ENCODE measurements around the gene CNOT8. TPM values are rescaled to one million over a fixed set of nuclear protein-coding genes. Genes with fewer than 3 reads are reported as not detected.

CNOT8 gene
- total RNA-seq, 1 donor from 2014 or later: 60.3 TPM

DNA sequence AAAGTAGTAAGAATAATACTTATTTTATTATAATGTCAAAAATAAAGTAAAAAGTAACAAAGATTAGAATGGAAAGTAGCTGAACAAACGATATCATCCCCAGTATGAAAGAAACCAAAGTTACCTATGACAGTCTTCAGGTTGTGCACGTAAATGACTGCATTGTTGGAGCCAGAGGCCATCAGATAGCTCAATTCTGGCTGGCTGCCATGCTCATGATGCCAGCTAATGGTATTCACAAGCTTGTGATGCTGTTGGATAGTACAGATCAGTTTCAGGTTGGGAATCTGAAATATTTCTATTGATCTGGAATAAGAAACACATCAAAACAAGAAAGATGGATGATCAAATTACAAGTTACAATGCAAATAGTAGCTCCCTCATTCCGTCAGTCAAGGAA is 58.4 kb downstream of the CNOT8 start:
- DNase-seq (ENCODE audit: low read depth): no peak

DNA sequence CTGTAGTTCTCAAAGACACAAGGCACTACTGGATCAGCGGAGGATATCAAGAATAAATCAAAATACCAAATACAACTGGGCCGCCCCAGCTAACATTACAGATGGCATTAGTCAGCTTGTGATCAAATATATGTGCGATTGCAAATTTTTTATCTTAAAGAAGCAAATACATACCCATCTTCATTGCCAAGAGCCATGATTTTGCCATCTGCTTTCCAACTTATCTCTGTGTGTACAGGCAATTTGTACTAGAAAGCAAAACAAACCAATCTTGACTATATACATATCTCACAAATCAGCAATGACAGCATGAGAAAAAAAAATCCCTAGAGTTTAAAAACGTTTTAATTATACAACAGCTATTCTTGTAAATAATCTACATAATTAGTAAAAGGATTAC is 59.3 kb downstream of the CNOT8 start:
- no peak for DNase-seq (ENCODE audit: low read depth)

DNA sequence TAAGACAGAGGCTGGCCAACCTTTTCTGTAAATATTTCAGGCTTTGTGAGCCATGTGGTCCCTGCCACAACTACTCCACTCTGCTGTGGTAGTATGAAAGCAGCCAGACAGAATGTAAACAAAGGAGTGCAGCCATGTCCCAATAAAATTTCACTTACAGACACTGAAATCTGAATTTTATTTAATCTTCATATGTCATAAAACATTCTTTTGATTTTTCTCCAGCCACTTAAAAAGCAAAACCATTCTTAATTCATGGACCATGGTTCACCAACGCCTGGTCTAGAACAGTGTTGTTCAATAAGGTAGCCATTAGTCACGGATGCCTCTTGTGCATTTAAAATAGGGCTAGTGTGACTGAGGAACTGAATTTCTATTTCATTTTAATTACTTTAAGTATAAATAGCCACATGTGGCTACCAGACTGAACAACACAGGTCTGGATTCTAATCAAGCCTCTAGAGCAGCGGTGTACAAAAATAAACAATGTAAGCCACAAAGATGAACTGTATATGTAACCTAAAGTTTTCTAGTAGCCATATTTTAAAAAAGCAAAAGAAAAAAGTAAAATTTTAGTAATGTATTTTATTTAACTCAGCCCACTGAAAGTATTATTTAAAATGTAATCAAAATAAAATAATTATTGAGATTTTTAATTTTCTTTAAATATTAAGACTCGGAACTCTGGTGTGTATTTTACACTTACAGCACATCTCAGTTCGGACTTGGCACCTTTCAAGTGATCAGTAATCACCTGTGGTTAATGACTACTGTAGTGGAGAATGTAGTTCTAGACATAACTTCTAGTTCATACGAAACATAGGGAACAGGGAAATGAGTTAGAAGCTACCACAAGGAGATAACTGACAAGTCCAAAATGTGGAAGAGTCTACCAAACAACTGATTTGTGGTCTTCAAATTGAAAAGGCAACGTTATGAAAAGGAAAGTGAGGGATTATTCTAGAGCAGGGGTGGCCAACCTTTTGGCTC is 65.3 kb downstream of the CNOT8 start:
- DNase-seq (ENCODE audit: low read depth): no peak

MicroRNA genes within 50 kb of the gene (microRNA counts, 767-probe panel; counts per million panel counts)
- microRNA hsa-miR-378h: not detected

Small RNA genes lying within 50 kb of the gene (microRNA-seq; reads per million reads assigned to microRNA genes)
- not detected for gene MIR378H

Other genes with a start within 250 kb of the CNOT8 start
- gene LARP1, start 103.2 kb upstream of the CNOT8 start, total RNA-seq: 85.2 and 96.8 TPM in 2 replicates
- 11.6 and 17.8 TPM in 2 replicates for gene FAXDC2, start 8.0 kb upstream of the CNOT8 start, total RNA-seq
- gene GEMIN5, start 79.6 kb downstream of the CNOT8 start, total RNA-seq: 19.8 and 22.0 TPM in 2 replicates
- 9.3 and 11.4 TPM in 2 replicates for gene MRPL22, start 82.4 kb downstream of the CNOT8 start, total RNA-seq
- not detected in 2 replicates for gene KIF4B, start 155.1 kb downstream of the CNOT8 start, total RNA-seq